HEK293 (cell line): ENCODE measurements around the gene HOATZ.

Source experiments
- CTCF ChIA-PET: fragments of 350-600 bp; formaldehyde crosslinking; extraction: SDS; loops from one replicate; lab custom pipeline; 2021; ENCODE audit warnings: antibody characterized with exemption; lab: Yijun Ruan, JAX
- POLR2A ChIA-PET: fragments of 300-600 bp; formaldehyde crosslinking; extraction: SDS; loops from one replicate; lab custom pipeline; 2020; ENCODE audit warnings: antibody characterized with exemption, inconsistent platforms; lab: Yijun Ruan, JAX
- H3K27ac ChIP-seq: fragments of 200-500 bp; sonication (Bioruptor generic); 2 replicates; pipeline ENCODE4 v1.5.1; 2014; ENCODE audit warnings: low read depth, low read length, control low read depth, inconsistent platforms; ENCODE audit errors: extremely low read depth
- H3K36me3 ChIP-seq, 2 experiments: fragments of 200-500 bp in 1 of 2; sonication (Bioruptor generic) in 1 of 2; 1 replicate in 1 of 2; 2 replicates in 1 of 2; pipeline ENCODE4 v1.5.1; 2014 to 2017; ENCODE audit warnings: inconsistent platforms in 2 of 2, low read length in 2 of 2; ENCODE audit not compliant: control insufficient read depth in 2 of 2, insufficient read depth in 1 of 2
- H3K4me1 ChIP-seq: fragments of 200-500 bp; sonication (Bioruptor generic); 2 replicates; pipeline ENCODE4 v1.5.1; 2014; ENCODE audit warnings: mild to moderate bottlenecking, low read length, inconsistent platforms; ENCODE audit not compliant: control insufficient read depth, insufficient read depth
- H3K4me3 ChIP-seq: 2 replicates; pipeline ENCODE4 v1.5.1; 2011; ENCODE audit warnings: low read depth, mild to moderate bottlenecking, control low read depth, low read length, moderate library complexity
- H3K9me3 ChIP-seq: fragments of 200-500 bp; sonication (Bioruptor generic); 2 replicates; pipeline ENCODE4 v1.5.1; 2014; ENCODE audit warnings: low read depth, low read length, inconsistent platforms; ENCODE audit not compliant: control insufficient read depth, insufficient read depth
- FEZF1 ChIP-seq: fragments of 450-650 bp; formaldehyde crosslinking; IDR thresholded peaks from 2 replicates; pipeline ENCODE4 v1.5.1; 2016; ENCODE audit warnings: missing biosample characterization, missing genetic modification characterization
- SP7 ChIP-seq: fragments of 450-650 bp; formaldehyde crosslinking; IDR thresholded peaks from 2 replicates; pipeline ENCODE4 v1.5.1; 2016; ENCODE audit warnings: missing biosample characterization, missing genetic modification characterization
- ZBTB1 ChIP-seq: fragments of 450-650 bp; formaldehyde crosslinking; IDR thresholded peaks from 2 replicates; pipeline ENCODE4 v1.5.1; 2016; ENCODE audit warnings: missing biosample characterization, missing genetic modification characterization
- ZNF112 ChIP-seq: fragments of 450-650 bp; formaldehyde crosslinking; IDR thresholded peaks from 2 replicates; pipeline ENCODE4 v1.5.0; 2017; ENCODE audit warnings: missing biosample characterization, missing genetic modification characterization
- ZNF133 ChIP-seq: fragments of 450-650 bp; formaldehyde crosslinking; IDR thresholded peaks from 2 replicates; pipeline ENCODE4 v1.5.1; 2016; ENCODE audit warnings: missing biosample characterization, missing genetic modification characterization
- ZNF16 ChIP-seq: fragments of 450-650 bp; formaldehyde crosslinking; IDR thresholded peaks from 2 replicates; pipeline ENCODE4 v1.5.1; 2016; ENCODE audit warnings: low read depth, missing biosample characterization, missing genetic modification characterization
- ZNF248 ChIP-seq: fragments of 450-650 bp; formaldehyde crosslinking; IDR thresholded peaks from 2 replicates; pipeline ENCODE4 v1.5.1; 2017; ENCODE audit warnings: missing biosample characterization, missing genetic modification characterization
- ZNF571 ChIP-seq: fragments of 450-650 bp; formaldehyde crosslinking; IDR thresholded peaks from 2 replicates; pipeline ENCODE4 v1.5.0; 2017; ENCODE audit warnings: missing biosample characterization, missing genetic modification characterization
- ZNF596 ChIP-seq: fragments of 450-650 bp; IDR thresholded peaks from 2 replicates; pipeline ENCODE4 v1.5.0; 2018; ENCODE audit warnings: missing biosample characterization, mild to moderate bottlenecking, missing genetic modification characterization, moderate library complexity
- ZNF660 ChIP-seq: fragments of 450-650 bp; IDR thresholded peaks from 2 replicates; pipeline ENCODE4 v1.5.1; 2018; ENCODE audit warnings: missing biosample characterization, mild to moderate bottlenecking, missing genetic modification characterization
- ZNF664 ChIP-seq: fragments of 450-650 bp; formaldehyde crosslinking; IDR thresholded peaks from 2 replicates; pipeline ENCODE4 v1.5.1; 2016; ENCODE audit warnings: missing biosample characterization, missing genetic modification characterization
- ZNF785 ChIP-seq: fragments of 450-650 bp; formaldehyde crosslinking; IDR thresholded peaks from 2 replicates; pipeline ENCODE4 v1.5.1; 2016; ENCODE audit warnings: missing biosample characterization, missing genetic modification characterization
- ZSCAN23 ChIP-seq: fragments of 450-650 bp; formaldehyde crosslinking; IDR thresholded peaks from 2 replicates; pipeline ENCODE4 v1.5.1; 2016; ENCODE audit warnings: missing biosample characterization, missing genetic modification characterization
- TF ChIP-seq, protein P1 (sequence below): fragments of 450-650 bp; formaldehyde crosslinking; IDR thresholded peaks from 2 replicates; pipeline ENCODE4 v1.5.1; 2016; ENCODE audit warnings: missing biosample characterization, missing genetic modification characterization
- TF ChIP-seq, protein P2 (sequence below): fragments of 450-650 bp; formaldehyde crosslinking; IDR thresholded peaks from 2 replicates; pipeline ENCODE4 v1.5.1; 2016; ENCODE audit warnings: missing biosample characterization, missing genetic modification characterization
- TF ChIP-seq, protein P3 (sequence below): fragments of 450-650 bp; formaldehyde crosslinking; IDR thresholded peaks from 2 replicates; pipeline ENCODE4 v1.5.1; 2016; ENCODE audit warnings: missing biosample characterization, missing genetic modification characterization
- TF ChIP-seq, protein P4 (sequence below): fragments of 450-650 bp; formaldehyde crosslinking; IDR thresholded peaks from 2 replicates; pipeline ENCODE4 v1.5.1; 2016; ENCODE audit warnings: missing biosample characterization, missing genetic modification characterization
- TF ChIP-seq, protein P5 (sequence below): fragments of 450-650 bp; formaldehyde crosslinking; IDR thresholded peaks from 2 replicates; pipeline ENCODE4 v1.5.1; 2016; ENCODE audit warnings: missing biosample characterization, missing genetic modification characterization

Gene HOATZ

DNA sequence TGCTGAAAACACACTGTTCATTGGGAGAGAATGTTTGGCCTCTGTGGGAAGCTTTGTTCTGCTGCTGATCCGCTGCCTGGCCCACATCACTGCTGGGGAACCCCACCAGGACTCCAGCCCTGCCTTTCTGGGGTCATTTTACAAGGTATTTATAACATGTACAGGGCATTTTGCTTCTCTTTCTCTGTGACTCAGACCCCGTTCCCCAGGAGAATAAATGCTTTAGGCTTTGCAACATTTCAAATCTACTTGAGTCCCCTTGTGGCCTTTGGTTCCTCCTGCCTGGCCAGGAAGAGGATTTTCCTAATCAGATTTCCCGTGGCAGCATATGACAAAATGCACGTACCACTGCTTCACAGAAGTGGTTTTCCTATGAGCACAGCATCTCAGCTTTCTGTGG, 45.4 kb upstream of the HOATZ start:
- H3K36me3 ChIP-seq: no peaks in the 10 kb centered on the region
- H3K4me3 ChIP-seq: no peak overlapping the region
- CTCF ChIA-PET: no interaction called here
- TF ChIP-seq ZSCAN23: no peak
- TF ChIP-seq ZNF248 (tag by site-specific recombination): no peak
- POLR2A ChIA-PET: no interaction called here
- H3K27ac ChIP-seq: no peak overlapping the region
- H3K4me1 ChIP-seq: no peaks in the 10 kb centered on the region
- no peaks in the 10 kb centered on the region for H3K9me3 ChIP-seq

DNA sequence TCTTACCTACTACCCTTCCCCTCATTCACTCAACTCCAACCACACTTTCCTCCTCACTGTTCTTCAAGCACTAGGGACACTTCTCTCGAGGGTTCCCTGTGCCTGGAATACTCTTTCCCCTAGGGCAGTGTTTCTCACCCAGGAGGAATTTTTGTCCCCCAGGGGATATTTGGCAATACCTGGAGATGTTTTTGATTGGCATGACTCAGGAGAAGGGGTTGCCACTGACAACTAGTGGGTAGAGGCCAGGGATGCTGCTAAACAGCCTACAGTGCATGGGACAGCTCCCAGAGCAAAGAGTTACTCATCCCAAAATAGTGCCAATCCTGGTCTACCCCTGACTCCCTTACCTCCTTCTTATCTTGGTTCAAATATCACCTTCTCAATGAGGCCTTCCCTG, 42.4 kb upstream of the HOATZ start:
- TF ChIP-seq ZNF112 (tag by site-specific recombination) (no peak), ZNF664 (no peak), ZNF660 (no peak)
- TF ChIP-seq, protein P1, sequence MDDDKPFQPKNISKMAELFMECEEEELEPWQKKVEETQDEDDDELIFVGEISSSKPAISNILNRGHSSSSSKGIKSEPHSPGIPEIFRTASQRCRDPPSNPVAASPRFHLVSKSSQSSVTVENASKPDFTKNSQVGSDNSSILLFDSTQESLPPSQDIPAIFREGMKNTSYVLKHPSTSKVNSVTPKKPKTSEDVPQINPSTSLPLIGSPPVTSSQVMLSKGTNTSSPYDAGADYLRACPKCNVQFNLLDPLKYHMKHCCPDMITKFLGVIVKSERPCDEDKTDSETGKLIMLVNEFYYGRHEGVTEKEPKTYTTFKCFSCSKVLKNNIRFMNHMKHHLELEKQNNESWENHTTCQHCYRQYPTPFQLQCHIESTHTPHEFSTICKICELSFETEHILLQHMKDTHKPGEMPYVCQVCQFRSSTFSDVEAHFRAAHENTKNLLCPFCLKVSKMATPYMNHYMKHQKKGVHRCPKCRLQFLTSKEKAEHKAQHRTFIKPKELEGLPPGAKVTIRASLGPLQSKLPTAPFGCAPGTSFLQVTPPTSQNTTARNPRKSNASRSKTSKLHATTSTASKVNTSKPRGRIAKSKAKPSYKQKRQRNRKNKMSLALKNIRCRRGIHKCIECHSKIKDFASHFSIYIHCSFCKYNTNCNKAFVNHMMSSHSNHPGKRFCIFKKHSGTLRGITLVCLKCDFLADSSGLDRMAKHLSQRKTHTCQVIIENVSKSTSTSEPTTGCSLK: no peak
- TF ChIP-seq, protein P2, sequence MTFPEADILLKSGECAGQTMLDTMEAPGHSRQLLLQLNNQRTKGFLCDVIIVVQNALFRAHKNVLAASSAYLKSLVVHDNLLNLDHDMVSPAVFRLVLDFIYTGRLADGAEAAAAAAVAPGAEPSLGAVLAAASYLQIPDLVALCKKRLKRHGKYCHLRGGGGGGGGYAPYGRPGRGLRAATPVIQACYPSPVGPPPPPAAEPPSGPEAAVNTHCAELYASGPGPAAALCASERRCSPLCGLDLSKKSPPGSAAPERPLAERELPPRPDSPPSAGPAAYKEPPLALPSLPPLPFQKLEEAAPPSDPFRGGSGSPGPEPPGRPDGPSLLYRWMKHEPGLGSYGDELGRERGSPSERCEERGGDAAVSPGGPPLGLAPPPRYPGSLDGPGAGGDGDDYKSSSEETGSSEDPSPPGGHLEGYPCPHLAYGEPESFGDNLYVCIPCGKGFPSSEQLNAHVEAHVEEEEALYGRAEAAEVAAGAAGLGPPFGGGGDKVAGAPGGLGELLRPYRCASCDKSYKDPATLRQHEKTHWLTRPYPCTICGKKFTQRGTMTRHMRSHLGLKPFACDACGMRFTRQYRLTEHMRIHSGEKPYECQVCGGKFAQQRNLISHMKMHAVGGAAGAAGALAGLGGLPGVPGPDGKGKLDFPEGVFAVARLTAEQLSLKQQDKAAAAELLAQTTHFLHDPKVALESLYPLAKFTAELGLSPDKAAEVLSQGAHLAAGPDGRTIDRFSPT (tag by site-specific recombination): no peak
- ChIA-PET CTCF (no interaction called here), POLR2A (no interaction called here)
- H3K4me1 ChIP-seq: no peaks in the 10 kb centered on the region
- H3K27ac ChIP-seq: no peak overlapping the region
- no peaks in the 10 kb centered on the region for H3K9me3 ChIP-seq
- no peak overlapping the region for H3K4me3 ChIP-seq
- H3K36me3 ChIP-seq: no peaks in the 10 kb centered on the region

DNA sequence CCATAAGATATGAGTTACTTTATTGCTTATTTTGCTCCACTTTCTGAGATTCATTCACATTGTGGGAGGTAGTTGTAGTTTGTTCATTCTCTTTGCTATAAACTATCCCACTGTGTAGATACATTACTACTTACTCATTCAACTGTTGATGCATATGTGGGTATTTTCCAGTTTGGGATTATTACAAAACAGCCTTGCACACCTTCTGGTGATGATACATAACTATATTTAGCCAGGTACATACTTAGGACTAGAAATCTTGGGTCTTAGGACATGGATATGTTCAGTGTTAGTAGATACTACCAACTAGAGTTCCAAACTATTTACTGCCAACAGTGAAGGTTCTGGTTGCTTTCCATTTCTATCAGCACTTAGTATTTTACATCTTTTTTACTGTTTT, 40.1 kb upstream of the HOATZ start:
- Histone ChIP-seq H3K9me3 (no peaks in the 10 kb centered on the region), H3K4me1 (no peaks in the 10 kb centered on the region), H3K36me3 (no peaks in the 10 kb centered on the region), H3K4me3 (no peak overlapping the region), H3K27ac (no peak overlapping the region)
- TF ChIP-seq ZNF596 (tag by site-specific recombination): no peak
- TF ChIP-seq, protein P3, sequence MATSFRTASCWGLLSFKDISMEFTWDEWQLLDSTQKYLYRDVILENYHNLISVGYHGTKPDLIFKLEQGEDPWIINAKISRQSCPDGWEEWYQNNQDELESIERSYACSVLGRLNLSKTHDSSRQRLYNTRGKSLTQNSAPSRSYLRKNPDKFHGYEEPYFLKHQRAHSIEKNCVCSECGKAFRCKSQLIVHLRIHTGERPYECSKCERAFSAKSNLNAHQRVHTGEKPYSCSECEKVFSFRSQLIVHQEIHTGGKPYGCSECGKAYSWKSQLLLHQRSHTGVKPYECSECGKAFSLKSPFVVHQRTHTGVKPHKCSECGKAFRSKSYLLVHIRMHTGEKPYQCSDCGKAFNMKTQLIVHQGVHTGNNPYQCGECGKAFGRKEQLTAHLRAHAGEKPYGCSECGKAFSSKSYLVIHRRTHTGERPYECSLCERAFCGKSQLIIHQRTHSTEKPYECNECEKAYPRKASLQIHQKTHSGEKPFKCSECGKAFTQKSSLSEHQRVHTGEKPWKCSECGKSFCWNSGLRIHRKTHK (tag by site-specific recombination): no peak
- no peak for TF ChIP-seq ZNF133 (tag by site-specific recombination)
- no peak for TF ChIP-seq ZBTB1 (tag by site-specific recombination)
- TF ChIP-seq SP7: no peak
- TF ChIP-seq, protein P4, sequence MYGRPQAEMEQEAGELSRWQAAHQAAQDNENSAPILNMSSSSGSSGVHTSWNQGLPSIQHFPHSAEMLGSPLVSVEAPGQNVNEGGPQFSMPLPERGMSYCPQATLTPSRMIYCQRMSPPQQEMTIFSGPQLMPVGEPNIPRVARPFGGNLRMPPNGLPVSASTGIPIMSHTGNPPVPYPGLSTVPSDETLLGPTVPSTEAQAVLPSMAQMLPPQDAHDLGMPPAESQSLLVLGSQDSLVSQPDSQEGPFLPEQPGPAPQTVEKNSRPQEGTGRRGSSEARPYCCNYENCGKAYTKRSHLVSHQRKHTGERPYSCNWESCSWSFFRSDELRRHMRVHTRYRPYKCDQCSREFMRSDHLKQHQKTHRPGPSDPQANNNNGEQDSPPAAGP: no peak
- TF ChIP-seq FEZF1 (tag by site-specific recombination): no peak
- TF ChIP-seq ZNF16 (tag by site-specific recombination): no peak
- no peak for TF ChIP-seq ZNF785
- TF ChIP-seq, protein P5, sequence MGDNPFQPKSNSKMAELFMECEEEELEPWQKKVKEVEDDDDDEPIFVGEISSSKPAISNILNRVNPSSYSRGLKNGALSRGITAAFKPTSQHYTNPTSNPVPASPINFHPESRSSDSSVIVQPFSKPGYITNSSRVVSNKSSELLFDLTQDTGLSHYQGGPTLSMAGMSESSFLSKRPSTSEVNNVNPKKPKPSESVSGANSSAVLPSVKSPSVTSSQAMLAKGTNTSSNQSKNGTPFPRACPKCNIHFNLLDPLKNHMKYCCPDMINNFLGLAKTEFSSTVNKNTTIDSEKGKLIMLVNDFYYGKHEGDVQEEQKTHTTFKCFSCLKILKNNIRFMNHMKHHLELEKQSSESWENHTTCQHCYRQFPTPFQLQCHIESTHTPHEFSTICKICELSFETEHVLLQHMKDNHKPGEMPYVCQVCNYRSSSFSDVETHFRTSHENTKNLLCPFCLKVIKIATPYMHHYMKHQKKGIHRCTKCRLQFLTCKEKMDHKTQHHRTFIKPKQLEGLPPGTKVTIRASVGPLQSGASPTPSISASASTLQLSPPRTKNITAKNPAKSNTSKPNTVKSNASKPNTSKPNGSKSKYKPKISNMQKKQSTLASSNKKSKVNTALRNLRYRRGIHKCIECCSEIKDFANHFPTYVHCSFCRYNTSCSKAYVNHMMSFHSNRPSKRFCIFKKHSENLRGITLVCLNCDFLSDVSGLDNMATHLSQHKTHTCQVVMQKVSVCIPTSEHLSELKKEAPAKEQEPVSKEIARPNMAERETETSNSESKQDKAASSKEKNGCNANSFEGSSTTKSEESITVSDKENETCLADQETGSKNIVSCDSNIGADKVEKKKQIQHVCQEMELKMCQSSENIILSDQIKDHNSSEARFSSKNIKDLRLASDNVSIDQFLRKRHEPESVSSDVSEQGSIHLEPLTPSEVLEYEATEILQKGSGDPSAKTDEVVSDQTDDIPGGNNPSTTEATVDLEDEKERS (tag by site-specific recombination): no peak
- no peak for TF ChIP-seq ZNF571 (tag by site-specific recombination)
- ChIA-PET CTCF (no interaction called here), POLR2A (no interaction called here)
